Right lung (tissue), 5 donors: ENCODE measurements around the gene SPRY4. TPM values are rescaled to one million over a fixed set of nuclear protein-coding genes. Genes with fewer than 3 reads are reported as not detected.
"Not testable (repeated sequence)": the region's sequence is repeated elsewhere in the genome, so short reads cannot be mapped to it uniquely, and the experiment has no call there.

Experiments used
- DNase-seq, 2 donors: peaks; one replicate each; pipeline ENCODE4 v3.0.0-alpha.2; 2013
- polyA plus RNA-seq, 5 donors: library from polyadenylated mRNA; unstranded; fragments of 120-200 nt; gene quantifications; one replicate each; pipeline versions ENCODE4 v1.2.1 to v1.2.3, GENCODE V29; 2013; ENCODE audit warnings: inconsistent platforms in 1 of 5, low replicate concordance in 1 of 5; ENCODE audit not compliant: insufficient read length in 5 of 5, insufficient read depth in 1 of 5

Gene SPRY4
- polyA plus RNA-seq, 5 donors, result 31.1 to 60.9 (median 46.6) TPM

DNA sequence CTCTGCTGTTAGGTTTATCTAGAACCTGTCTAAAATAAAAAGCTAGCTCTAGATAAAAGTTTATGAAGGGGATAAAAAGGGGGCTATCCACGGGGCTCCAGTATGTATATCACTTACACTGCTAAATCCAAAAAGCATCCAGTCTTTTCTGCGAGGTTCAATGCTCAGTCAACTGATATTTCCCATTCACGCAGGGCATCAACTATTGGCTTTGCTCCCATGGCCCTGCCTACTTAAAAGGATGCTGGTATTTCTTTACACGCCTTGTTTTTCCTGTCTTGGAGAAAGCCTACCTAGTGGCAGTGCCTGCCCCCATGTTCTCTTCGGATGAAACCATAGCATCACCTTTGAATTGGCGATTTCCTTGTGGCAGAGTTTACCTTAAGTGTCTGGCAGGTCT, 8.1 kb downstream of the SPRY4 start:
- no peak for DNase-seq

DNA sequence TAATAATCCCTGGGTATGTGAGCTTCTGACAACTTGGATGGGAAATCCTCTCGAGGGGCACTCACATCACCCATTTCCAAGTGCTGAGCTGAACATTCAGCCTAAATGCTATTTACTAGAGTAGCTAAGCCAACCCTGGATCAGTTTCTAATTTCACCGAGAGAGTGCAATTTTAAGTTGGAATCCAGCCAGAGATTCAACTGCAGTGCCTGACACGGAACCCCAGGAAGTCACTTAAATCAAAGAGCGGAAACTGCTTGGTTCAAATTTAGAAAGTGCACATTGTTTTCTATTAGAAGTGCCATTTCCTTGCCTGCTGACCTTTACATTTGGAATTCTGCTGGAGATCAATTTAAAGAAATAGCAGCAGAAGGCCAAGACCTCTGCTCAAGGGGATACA, 8.8 kb downstream of the SPRY4 start:
- DNase-seq, result peak; percentile 75 to 81

DNA sequence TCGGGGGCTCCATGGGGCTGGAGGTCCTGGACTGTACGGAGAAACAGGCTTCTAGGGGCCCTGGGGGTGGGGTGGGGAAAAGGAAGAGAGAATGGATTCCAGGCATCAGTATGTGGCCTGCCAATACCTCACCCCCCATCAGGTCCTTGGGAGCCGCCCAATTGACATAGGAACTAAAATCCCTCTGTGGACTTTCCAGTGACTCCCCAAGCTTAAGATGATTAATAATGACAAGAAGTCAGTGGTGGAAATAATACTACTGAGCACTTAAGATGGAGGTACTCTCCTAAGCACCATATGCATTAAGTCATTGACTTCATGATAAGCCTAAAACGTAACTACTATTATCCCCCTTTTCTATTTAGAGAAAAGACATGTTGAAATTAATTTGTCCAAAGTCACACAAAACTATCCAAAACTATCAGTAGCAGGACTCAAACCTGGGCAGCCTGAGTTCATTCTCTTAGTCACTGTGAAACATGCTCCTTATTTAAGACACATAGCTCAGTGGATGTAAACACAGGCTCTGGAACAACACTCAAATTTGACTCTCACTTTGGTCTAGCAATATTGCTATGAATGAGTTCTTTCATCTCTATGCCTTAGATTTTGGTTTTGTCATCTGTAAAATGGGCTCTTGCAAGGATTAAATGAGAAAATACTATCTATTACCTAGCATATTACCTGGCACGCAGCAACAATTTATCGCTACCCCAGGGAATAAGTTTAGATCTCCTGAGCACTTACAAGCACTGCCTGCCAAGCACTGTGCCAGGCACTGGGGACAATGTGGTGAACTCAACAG, 9.5 kb downstream of the SPRY4 start:
- DNase-seq, result no peak

DNA sequence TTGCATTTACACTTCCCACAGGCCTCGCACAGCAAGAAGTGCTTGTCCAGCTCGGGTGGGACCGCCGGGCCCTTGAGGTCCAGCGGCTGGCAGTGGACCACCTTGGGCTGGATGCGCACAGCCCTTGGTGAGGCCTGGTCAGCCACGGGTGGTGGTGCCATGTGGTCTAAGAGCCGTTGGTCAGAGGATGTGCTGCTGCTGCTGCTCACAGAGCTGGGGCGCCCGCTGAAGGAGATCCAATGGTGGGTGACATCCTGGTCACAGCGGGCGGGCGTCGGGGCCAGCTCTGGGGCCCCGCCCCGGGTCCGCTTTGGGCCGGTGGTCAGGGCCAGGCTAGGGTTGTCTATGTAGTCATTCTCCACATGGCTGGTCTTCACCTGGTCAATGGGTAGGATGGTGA, 10.2 kb downstream of the SPRY4 start:
- no peak for DNase-seq

DNA sequence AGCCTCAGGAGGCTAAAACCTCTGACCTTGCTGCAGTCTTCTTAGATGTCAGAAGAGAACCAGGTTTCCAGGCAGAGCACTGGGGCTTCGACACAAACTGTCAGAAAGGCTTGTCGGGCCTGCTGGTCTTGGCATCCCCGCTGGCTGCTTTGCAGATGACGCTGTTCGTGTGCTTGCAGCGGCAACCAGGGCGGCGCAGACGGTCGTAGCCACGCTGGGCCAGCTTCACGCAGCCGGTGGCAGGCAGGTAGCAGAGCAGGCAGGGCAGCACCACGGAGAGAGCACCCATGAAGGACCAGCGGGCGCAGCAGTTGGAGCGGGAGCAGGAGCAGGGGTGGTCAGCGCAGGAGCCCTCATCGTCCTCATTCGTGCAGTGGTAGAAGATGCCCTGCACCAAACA, 10.7 kb downstream of the SPRY4 start:
- DNase-seq, result no peak

DNA sequence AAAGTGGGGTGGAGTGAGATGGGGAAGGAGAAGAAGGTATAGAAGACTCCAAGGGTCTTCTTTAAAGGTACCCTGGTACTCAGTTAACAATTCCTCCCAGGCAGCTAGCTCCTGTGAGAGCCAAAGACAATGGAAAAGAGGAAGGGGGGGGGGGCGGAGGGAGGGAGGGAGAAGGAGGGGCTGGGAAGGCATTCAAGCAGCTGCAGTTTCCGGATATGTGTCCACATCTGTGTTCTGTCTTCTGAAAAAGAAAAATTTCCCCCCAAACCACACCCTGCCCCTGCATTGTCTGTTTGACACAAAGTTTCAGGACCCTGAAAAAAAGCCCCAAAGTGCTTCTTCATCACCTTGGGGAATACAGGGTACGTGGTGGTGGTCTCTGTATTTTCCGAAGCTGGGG, 11.1 kb downstream of the SPRY4 start:
- DNase-seq, result no peak

DNA sequence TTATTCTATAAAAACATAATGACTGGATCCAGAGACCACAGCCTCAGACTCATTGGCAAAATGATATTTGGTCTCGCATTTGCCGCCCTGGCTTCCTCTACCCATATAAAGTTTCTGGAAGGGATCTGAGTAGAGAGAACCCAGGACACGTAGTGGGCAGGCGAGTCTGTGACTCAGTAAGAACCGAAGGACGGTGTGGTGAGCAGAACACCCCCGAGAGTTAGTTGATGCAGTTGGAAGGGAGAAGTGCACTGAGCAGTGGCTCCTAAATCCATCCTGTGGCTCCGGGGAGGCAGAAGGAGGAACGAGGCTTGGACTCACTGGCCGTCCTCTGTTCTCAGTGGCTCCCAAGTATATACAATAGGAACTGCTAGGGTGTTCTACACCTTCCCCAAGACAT, 11.5 kb downstream of the SPRY4 start:
- no peak for DNase-seq

DNA sequence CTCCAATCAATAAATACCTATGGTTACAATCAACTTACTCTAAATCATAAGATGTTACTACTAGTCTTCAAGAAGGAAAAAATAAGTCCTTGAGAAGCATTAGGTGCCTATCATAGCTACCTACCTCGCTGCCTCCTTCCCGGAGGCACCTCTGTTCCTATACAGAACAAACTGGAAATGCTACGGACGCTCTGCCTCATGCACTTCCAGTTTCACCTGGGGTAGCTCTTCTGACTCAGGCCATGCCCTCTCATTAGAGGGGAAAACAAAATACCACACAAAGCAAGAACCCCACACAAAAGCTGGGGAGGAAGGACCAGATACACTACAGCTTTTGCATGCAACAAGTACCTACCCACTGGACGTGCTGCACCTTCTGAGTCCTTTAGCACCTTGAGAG, 12.4 kb downstream of the SPRY4 start:
- DNase-seq, result no peak

DNA sequence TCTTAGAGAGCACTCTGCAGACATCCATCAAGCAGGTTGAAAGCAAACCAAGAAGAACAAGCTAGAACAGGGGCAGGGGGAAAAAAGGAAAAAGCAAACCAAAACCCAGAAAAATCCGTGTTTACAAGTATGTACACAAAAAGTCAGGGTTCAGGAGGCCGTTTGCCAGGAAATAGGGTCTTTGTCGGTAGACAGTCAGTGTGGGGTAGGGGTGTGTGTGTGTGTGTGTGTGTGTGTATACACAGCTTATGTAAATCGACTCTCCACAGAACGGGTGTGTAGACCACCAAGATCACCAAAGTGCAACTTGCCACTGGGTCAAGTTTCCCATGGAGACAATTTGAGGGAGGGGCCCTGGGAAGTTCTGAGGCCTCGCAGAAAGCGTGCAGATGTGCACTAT, 13.1 kb downstream of the SPRY4 start:
- DNase-seq, result no peak

DNA sequence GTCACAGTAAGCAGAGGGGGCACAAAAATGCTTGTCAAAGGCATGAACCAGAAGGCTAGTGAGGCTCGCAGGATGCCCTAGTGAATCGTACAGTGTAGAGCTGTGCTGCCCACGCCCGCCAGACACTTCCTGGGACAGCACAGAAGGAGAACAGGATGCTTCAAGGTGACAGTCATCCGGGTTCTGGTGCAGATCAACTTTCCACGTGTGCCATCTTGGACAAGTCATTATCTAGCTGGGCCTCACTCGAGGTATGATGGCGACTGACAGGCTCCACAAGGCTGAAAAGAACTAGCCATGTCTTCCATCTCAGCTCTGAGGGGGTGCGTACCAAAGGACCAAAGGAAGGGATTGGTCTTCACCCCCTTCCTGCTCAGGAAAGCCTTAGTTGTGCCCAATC, 14.0 kb downstream of the SPRY4 start:
- no peak for DNase-seq

DNA sequence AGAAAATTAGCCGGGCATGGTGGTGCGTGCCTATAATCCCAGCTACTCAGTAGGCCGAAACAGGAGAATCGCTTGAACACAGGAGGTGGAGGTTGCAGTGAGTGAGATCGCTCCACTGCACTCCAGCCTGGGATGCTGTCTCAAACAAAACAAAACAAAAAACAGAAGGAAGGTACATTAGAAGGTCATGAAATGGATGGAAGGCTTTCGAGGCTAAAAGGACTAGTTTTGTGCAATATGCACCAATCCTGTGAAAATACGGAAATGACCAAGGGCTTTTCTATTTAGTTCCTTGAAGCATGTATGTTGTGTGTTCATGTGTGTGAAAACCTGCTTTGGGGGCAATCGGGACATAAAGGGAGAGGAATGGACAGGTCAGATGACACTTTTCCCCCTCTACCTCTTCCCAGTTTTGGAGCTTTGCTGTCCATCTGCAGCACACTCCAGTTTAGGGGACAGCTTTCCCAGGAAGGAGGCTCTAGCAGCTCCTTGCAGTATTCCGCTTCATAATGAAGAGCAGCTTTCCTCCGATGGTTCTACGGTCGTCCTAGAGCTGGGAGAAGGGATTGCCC, 15.0 kb downstream of the SPRY4 start:
- DNase-seq, result no peak

DNA sequence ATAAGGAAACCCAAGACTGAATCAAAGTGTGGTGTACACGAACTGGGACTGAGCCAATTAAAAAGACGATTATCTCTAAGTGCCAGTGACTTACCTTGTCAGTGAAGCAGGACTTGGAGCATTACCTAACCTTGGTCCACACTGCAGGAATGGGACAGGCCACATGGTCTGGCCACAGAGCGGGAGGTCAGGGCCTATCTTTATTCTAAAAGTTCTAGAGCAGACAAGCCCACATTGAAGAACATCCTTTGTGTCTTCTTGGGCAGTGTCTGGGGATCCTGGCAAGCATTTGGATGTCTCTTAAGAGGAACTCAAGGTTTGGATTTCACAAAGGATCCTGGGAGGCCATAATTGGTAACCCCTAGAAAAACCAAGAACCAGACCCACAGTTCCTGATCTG, 16.5 kb downstream of the SPRY4 start:
- DNase-seq, result no peak

DNA sequence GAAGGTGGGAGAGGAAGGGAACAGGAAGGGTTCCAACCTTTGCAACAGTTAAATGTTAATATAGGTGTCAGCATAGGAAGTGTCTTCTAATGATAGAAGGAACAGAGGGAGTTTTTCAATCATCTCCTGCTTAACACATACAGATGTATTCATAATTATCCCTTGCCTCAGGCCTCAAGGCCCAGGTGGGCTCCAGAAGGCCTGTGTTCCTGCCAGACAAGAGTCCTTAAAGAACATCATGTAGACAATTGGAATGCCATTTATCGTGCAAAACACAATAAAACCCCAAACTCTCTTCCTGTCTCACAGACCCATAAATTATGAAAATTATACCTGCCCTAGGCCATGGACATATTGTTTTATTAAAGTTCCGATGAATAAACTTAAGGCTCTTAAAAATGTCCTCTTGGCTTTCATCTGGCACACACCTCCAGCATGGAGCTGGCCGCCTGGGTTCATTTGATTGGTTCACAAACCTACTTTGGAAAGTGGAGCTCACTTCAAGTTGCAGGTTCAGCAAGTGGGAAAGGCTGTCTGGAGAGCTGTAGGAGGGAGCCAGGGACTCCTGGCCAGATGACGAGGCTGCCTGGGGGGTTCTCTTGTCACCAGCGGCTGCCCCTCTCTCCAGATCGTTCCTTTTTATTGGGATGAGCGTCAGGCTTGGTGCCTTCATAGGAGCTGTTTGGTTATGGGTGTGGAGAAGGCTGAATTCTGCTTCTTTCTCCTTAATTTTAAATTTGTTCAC, 17.5 kb downstream of the SPRY4 start:
- DNase-seq, result no peak

DNA sequence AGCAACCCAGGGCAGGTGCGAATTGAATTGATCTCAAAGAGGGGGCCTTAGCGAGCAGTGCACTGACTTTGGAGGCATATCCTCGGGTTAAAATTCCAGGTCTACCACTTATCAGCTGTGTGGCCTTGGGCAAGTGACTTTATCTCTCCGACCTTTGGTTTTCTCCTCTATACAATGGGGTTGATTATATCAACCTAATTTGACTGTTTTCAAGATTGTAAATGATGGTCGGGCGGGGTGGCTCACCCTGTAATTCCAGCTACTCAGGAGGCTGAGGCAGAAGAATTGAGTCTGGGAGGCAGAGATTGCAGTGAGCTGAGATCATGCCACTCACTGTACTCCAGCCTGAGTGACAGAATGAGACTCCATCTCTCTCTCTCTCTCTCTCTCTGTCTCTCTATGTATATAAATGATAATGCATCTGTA, 18.7 kb downstream of the SPRY4 start:
- no peak for DNase-seq

DNA sequence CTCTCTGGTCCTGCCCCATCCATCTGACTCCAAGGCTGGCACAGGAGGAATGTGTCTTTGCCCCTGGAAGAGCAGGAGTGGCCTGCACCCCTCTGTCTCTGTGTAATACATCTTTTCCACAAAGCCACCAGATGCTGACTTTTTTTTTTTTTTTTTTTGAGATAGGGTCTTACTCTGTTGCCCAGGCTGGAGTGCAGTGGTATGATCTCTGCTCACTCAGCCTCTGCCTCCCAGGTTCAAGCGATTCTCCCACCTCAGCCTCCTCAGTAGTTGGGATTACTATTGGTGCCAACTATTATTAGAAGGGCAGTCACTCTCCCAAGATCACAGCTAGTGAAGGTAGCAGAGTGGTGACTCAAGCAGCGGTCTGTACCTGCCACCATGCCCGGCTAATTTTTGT, 19.6 kb downstream of the SPRY4 start:
- no peak for DNase-seq

DNA sequence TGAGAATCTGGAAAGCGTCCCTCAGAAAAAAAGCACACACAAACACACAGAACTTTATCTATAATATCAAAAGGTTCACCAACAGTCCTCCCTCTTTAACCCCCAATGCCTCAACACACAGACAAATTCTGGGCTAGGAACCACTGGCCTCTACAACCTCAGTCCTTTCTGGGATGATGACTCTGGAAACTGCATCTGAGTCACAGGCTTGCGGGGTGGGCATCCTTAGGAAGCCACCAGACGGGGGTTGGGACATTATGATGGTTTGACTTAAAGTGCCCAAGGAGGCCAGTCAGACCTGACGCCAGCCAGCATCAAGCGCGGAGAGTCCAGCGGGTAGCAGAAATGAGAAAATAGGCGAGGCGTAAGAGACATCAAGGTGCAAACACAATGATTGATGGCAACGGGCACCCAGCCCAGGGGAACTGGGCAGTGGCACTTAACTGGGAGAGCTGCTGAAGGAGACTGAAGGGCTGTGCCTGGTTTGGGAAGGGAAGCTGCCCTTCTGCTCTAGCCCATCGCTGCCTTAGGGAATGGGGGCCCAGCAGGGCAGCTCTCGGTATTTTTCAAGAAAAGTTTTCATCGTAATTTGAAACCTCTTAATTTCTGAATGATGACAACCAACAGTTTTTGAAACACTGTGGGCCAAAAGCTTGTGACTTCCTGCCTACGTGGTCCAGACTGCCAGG, 20.7 kb downstream of the SPRY4 start:
- no peak for DNase-seq

DNA sequence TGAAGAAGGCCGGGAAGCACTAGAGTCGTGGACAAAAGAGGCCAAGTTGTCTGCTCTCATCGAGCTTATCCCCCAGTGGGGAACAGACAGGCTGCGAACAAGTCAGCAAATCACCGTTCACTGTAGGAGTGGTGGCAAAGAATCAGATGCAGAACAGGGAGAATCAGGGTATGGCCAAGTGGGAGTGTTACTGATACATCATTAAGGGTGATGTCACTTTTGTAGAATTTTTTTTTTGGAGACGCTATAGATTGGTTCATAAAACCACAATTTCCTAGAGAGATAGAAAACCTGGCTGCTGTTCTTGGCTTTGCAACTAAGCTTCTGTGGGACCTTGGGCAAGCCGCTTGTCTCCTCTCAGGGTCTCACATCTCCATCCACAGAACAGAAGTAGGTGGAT, 21.3 kb downstream of the SPRY4 start:
- no peak for DNase-seq

DNA sequence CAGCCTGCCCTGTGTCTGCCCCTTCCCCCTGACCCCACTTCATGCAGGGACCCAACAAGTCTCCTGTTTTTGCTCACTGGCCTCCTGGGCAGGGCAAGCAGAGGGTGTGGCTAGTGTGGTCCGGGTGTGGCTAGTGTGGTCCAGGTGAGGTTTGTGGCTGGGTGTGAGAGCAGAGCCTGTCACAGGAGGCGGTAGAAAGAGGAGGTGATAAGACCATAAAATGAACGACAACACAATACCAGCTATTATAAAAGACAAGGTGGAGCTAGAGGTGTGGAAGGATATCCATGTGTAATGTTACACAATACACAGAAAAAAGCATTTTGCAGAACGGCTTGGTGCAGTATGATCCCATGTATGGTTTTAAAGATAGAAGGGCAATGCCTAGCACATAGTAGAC, 23.3 kb downstream of the SPRY4 start:
- no peak for DNase-seq

DNA sequence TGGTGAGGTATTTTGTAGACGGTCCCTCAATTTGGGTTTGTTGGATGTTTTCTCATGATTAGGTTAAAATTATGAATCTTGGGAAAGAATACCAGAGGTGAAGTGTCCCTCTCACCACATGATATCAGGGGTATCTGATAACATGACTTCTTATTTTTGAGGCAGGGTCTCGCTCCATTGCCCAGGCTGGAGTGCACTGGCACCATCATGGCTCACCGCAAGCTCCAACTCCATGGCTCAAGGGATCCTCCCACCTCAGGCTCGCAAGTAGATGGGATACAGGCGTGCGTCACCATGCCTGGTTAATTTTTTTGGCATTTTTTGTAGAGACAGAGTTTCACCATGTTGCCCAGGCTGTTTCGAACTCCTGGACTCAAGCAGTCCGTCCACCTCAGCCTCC, 24.1 kb downstream of the SPRY4 start:
- no peak for DNase-seq

DNA sequence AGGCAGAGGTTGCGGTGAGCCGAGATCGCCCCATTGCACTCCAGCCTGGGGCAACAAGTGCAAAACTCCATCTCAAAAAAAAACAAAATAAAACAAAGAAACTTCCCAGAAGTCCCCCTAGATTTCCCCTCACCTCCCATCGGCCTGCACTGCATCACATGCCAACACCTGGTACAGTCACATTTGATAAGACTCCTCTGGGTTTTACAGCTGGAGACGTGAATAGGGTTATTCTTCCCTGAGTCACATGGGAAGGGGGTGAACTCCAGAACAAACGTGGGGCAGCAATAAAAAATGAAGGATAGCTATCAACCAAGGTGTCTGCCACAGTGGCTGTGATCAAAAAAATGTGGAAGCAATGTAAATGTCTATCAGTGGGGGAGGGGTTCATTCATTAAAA, 26.0 kb downstream of the SPRY4 start:
- no peak for DNase-seq

DNA sequence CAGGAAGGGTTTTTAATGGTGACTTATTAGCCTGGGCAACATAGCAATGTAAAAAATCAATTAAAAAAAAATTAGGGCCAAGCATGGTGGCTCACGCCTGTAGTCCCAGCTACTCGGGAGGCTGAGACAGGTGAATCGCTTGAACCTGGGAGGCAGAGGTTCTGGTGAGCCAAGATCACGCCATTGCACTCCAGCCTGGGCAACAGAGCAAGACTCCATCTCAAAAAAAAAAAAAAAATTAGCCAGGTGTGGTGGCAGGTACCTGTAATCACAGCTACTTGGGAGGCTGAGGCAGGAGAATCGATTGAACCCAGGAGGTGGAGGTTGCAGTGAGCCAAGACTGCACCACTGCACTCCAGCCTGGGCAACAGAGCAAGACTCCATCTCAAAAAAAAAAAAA, 27.0 kb downstream of the SPRY4 start:
- DNase-seq, result not testable (repeated sequence)

DNA sequence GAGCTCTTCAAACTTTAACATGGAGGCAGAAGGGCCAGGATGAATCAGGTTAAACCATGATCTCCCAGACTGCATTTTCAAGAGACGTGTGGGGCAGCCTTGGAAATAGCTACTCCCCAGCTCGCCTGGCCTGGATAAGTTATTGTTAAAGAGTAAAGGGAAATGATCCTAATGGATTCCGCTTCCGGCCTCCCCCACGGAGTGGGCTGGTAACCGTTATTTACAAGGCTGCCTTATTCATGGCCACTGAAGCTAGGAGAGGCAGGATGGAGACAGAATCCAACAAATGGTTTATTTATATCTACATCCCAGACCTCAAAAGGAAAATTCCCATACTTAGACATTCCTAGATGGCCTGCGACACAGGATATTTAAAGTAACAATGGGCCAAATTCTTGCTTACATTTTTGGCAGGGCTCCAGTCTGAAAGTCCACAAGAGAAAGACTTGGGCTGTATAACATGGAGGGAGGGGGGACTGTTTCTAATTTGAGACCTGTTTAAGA, 27.9 kb downstream of the SPRY4 start:
- peak; percentile 65 to 70 for DNase-seq
